ENCODE results near the gene TLCD1. TPM values are rescaled to one million over a fixed set of nuclear protein-coding genes. Genes with fewer than 3 reads are reported as not detected.

Gene TLCD1
- total and polyA plus RNA-seq, 7 donors: 0.68 to 2.4 (median 1.1) TPM; not detected in 1

DNA sequence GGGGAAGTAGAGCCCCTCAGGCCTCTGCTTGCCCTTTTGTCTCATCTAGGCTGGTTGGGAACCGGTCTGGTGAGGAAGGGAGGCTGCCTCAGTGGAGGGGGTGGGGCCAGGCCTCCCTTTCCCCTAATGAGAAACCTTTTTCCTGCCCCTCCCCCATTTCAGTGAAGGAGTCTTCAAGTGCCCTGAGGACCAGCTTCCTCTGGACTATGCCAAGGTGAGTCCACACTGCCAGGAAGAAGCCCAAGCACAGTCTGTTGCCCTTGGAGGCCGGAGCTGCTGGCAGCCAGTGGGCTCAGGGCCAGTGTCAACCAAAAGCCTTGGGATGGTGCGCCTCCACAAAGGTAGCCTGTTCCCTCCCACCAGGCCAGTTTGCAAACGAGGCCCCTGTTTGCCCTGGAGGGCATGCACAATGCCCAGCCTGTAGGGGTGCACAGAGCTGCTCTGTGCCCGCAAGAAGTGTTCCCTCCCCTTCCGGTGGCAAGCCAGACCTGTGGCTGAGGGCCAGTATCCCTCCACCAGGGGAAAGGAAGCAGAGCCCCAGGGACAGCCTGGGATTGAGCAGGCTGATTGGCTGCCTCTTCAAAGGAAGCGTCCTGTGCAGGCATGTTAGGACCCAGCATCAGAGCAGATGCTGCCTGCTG is 21.1 kb upstream of the TLCD1 start:
- Histone ChIP-seq H3K4me1 (peaks cover 28% of the 10 kb centered on the region), H3K27ac (no peak overlapping the region), H3K27me3 (ENCODE audit: insufficient read depth in 3 of 3, low read length in 2 of 3) (no peaks in the 10 kb centered on the region), H3K4me3 (no peak overlapping the region), H3K9me3 (no peaks in the 10 kb centered on the region), H3K36me3 (ENCODE audit: insufficient read depth in 1 of 2, low read depth in 1 of 2) (peaks cover 0 to 21% of the 10 kb centered on the region in 2 donors)
- 50 to 61% (median 51%) methylated on average over 5 to 7 of the region's 7 CpGs for whole genome bisulfite sequencing, 3 donors
- peak in 1 of 2 donors; percentile 47 for DNase-seq
- TF ChIP-seq, protein P1, sequence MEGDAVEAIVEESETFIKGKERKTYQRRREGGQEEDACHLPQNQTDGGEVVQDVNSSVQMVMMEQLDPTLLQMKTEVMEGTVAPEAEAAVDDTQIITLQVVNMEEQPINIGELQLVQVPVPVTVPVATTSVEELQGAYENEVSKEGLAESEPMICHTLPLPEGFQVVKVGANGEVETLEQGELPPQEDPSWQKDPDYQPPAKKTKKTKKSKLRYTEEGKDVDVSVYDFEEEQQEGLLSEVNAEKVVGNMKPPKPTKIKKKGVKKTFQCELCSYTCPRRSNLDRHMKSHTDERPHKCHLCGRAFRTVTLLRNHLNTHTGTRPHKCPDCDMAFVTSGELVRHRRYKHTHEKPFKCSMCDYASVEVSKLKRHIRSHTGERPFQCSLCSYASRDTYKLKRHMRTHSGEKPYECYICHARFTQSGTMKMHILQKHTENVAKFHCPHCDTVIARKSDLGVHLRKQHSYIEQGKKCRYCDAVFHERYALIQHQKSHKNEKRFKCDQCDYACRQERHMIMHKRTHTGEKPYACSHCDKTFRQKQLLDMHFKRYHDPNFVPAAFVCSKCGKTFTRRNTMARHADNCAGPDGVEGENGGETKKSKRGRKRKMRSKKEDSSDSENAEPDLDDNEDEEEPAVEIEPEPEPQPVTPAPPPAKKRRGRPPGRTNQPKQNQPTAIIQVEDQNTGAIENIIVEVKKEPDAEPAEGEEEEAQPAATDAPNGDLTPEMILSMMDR (IDR thresholded peaks at IDR 0.05): no peak
- no peak for ATAC-seq
- intact Hi-C loops (cut with DNase I): no loop called here

DNA sequence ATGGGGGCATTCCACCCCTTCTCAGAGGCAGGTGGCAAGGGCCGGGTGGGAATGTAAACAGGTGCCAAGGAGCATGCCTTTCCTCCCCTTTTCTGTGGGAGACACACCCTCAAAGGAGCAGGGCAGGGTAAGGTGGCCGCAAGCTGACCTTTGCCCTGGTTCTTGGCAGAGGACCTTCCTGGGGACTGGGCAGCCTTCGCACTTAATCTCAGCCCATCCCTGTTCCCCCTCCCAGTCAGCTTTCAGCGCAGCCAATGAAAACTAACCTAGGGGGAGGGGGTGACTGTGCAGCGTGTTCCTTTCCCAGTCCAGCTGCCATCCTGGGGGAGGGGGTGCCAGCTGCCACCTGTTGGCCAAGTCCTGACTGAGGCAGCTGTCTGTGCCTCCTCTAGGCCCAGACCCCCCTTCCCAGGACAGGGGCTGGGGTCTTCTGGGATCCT is 20.6 kb upstream of the TLCD1 start:
- Histone ChIP-seq H3K4me3 (peak overlapping the region; percentile 22), H3K27ac (no peak overlapping the region), H3K27me3 (ENCODE audit: insufficient read depth in 3 of 3, low read length in 2 of 3) (no peaks in the 10 kb centered on the region), H3K36me3 (ENCODE audit: insufficient read depth in 1 of 2, low read depth in 1 of 2) (peaks cover 0 to 21% of the 10 kb centered on the region in 2 donors), H3K4me1 (peaks cover 28% of the 10 kb centered on the region), H3K9me3 (no peaks in the 10 kb centered on the region)
- intact Hi-C loops (cut with DNase I): no loop called here
- peak in 1 of 2 donors; percentile 69 for DNase-seq
- TF ChIP-seq, protein P1 (IDR thresholded peaks at IDR 0.05): no peak
- peak in 1 of 4 donors; percentile 17 for ATAC-seq
- WGBS, 3 donors: 27 to 39% (median 37%) methylated on average over 5 of the region's 5 CpGs

DNA sequence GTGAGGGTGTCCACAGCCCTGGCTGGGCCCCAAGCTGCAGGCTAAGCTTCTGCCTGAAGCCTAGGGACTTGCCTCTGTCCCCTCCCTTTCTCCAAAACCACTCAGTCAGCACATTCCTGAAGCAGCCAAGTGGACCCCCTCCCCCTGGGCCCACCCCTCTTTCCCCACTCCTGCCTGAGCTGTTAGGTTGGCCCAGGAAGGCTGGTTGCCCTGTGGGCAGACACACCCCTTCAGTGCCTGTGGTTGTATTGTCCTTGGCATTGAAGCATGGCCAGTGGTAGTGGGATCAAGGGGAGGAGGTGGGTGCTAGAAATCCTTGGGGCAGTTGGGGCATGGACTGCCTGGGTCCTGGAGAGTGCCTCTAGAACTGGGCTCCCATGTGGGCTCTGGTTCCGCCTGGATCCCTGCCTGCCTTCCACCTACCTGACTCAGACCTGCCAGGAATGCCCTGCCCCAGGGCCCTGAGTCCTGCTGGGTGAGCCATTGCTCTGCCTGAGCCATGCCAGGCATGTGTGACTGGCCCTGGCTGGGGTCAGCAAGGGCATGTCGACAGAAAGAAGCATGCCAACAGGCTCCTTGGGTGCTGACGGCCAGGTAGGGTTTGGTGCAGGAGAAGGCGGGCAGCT is 19.9 kb upstream of the TLCD1 start:
- intact Hi-C loops (cut with DNase I): no loop called here
- peaks cover 0 to 21% of the 10 kb centered on the region in 2 donors for H3K36me3 ChIP-seq (ENCODE audit: insufficient read depth in 1 of 2, low read depth in 1 of 2)
- H3K9me3 ChIP-seq: no peaks in the 10 kb centered on the region
- TF ChIP-seq, protein P1 (IDR thresholded peaks at IDR 0.05): no peak
- ATAC-seq: peak in 1 of 4 donors; percentile 16
- peaks cover 28% of the 10 kb centered on the region for H3K4me1 ChIP-seq
- no peaks in the 10 kb centered on the region for H3K27me3 ChIP-seq (ENCODE audit: insufficient read depth in 3 of 3, low read length in 2 of 3)
- H3K27ac ChIP-seq: no peak overlapping the region
- DNase-seq: peak in 1 of 2 donors; percentile 53
- peak overlapping the region; percentile 22 for H3K4me3 ChIP-seq
- WGBS, 3 donors: 66 to 77% (median 70%) methylated on average over 4 of the region's 4 CpGs

DNA sequence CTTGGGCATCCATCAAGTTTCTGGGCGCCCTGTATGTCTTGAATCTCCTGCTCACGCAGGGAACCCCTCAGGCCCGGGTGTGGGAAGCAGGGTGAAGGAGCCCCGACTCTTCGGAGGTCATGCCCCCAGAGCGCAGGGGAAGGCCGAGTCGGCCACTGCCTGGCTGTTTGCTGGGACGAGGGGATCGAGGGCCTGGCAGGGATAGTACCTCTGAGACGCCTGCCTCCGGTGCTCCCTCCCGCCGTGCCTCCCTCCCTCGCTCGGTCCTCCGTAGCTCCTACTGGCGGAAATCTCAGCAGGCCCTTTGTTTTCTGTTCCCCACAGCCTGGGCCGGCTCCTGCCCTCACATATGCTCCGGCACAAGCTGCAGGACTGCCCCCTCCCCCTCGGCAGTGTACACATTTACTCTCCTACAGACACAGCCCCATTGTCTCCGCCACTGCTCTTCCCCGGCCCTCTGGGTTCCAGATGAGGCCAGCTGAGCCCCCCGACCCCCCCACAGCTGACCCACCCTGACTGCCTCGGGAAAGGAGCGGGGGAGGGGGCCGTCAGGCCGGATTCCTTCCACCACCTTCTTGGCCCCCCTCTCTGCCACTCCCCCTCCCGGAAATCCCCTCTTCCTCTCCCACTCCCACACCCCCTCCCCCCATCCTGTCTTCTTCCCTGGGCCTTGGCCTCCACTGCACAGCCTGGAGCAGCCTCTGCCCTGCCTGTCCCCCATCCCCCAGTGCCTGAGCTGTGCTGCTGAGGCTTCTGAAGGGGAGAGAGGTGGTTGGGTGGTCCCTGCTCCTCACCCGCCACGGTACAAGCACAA is 19.1 kb upstream of the TLCD1 start:
- peaks cover 28% of the 10 kb centered on the region for H3K4me1 ChIP-seq
- 18 to 26% (median 21%) methylated on average over 23 to 31 of the region's 31 CpGs for WGBS, 3 donors
- no peaks in the 10 kb centered on the region for H3K9me3 ChIP-seq
- peak in 1 of 2 donors; percentile 60 for DNase-seq
- no peaks in the 10 kb centered on the region for H3K27me3 ChIP-seq (ENCODE audit: insufficient read depth in 3 of 3, low read length in 2 of 3)
- peaks cover 0 to 21% of the 10 kb centered on the region in 2 donors for H3K36me3 ChIP-seq (ENCODE audit: insufficient read depth in 1 of 2, low read depth in 1 of 2)
- TF ChIP-seq, protein P1 (IDR thresholded peaks at IDR 0.05): no peak
- peak overlapping the region; percentile 79 for H3K4me3 ChIP-seq
- no peak for ATAC-seq
- H3K27ac ChIP-seq: peak overlapping the region; percentile 78
- intact Hi-C loops (cut with DNase I): no loop called here
